ENCODE data around the gene UBE2J1.

UBE2J1 gene

GRCh38 chr6:89286516-89286915 is 66.0 kb downstream of the UBE2J1 start:
- no peak for DNase-seq

GRCh38 chr6:89284963-89285735 is 67.4 kb downstream of the UBE2J1 start:
- DNase-seq, result no peak

- DNase-seq, result no peak
These were observed 68.4 kb downstream of the UBE2J1 start for GRCh38 chr6:89284081-89284480.

GRCh38 chr6:89282749-89283148 is 69.8 kb downstream of the UBE2J1 start:
- no peak for DNase-seq

GRCh38 chr6:89281779-89282246 is 70.7 kb downstream of the UBE2J1 start:
- DNase-seq, result peak; percentile 40

- no peak for DNase-seq
These were observed 73.6 kb downstream of the UBE2J1 start for GRCh38 chr6:89278956-89279355.
